Stromal cell of bone marrow (primary cell): ENCODE data around the gene BRMS1L.
"Not testable (repeated sequence)": the region's sequence is repeated elsewhere in the genome, so short reads cannot be mapped to it uniquely, and the experiment has no call there.

ENCODE experiments used
- DNase-seq: peaks from one replicate; pipeline ENCODE4 v3.0.0-alpha.2; 2012; ENCODE audit warnings: low read depth

Gene BRMS1L, protein sequence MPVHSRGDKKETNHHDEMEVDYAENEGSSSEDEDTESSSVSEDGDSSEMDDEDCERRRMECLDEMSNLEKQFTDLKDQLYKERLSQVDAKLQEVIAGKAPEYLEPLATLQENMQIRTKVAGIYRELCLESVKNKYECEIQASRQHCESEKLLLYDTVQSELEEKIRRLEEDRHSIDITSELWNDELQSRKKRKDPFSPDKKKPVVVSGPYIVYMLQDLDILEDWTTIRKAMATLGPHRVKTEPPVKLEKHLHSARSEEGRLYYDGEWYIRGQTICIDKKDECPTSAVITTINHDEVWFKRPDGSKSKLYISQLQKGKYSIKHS

DNA sequence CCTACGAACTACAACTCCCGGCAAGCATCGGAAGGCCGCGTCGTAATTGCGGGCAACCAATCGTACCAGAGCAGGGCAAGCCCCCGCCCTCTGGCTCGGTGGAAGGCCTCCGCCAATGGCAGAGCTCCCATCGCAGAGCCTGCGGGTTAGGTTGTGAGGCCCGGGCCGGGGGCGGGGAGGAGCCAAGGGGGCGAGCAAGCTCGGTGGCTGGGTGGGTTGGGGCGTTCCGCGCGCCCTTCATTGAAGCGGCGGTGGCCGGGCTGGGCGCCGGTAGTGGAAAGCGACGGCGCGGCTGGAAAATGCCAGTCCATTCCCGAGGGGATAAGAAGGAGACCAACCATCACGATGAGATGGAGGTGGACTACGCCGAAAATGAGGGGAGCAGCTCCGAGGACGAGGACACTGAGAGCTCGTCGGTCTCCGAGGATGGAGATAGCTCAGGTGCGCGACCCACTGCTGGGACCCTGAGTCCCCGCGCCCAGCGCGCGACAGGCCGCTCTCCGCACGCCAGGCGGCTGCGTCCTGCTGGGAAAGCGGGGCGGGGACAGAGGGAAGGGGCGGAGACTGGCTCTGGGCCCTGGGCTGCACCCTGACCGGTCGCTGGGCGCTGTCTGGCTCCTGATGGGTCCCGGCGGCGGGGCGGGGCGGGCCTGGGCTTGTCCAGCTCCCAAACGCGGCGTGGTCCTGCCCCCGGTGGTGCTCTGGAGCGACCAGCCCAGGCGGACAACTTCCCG, at the start of gene BRMS1L:
TSS of gene BRMS1L (plus strand) at position 121 of the 734 bp plus-strand sequence. CDS start at position 300, 179 bp downstream.
- DNase-seq: peak; percentile 98

DNA sequence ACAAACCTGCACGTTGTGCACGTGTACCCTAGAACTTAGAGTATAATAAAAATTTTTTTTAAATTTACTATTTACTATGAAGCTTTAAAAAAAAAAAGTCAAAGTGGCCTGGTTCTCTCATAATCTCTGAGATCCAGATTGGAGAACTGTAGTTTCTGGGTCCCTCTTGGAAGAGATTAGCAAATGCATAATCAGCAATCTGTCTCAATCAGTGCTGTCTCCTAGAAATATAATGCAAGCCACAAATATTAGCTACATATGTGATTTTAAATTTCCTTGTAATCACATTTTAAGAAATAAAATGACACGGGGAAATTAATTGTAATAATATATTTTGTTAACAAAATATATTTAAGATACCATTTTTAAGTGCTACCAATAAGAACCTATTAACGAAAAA, 49.3 kb upstream of the BRMS1L start:
- DNase-seq: no peak

DNA sequence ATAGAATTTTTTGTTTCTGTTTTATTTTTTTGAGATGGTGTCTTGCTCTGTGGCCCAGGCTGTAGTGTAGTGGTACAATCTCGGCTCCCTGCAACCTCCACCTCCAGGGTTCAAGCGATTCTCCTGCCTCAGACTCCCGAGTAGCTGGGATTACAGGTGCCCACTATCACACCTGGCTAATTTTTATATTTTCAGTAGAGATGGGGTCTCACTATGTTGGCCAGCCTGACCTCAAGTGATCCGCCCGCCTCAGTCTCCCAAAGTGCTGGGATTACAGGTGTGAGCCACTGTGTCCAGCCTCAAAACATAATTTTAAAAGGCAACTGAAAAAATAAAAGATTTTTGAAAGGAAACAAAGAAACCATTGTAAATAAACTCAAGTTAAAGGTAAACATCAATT, 48.6 kb upstream of the BRMS1L start:
- not testable (repeated sequence) for DNase-seq

DNA sequence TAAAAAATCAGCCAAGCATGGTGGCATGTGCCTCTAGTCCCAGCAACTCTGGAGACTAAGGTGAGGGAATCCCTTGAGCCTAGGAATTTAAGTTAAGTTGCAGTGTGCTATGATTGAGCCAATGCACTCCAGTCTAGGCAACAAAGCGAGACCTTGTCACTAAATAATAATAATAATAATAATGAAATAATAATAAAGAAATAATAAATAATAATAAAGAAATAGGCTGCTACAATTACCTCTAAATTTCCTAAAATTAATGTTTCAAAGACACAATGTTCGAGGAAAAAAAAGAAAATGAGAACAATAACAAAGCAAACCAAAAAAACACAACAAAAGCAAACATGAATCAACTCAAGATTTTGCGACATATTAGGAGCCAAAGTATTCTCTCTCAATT, 46.8 kb upstream of the BRMS1L start:
- no peak for DNase-seq

DNA sequence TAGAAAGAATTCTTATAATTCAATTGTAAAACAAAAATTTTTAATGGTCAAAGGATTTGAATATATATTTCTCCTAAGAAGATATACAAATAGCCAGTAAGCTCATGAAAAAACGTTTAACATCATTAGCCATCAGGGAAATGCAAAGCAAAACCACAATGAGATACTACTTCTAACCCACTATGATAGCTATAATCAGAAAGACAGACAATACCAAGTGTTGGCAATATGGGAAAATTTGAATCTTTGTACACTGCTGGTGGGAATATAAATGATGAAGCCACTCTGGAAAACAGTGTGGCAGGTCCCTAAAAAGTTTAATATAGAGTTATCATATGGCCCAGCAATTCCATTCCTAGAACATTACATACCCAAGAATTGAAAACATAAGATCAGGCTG, 42.4 kb upstream of the BRMS1L start:
- DNase-seq: no peak

DNA sequence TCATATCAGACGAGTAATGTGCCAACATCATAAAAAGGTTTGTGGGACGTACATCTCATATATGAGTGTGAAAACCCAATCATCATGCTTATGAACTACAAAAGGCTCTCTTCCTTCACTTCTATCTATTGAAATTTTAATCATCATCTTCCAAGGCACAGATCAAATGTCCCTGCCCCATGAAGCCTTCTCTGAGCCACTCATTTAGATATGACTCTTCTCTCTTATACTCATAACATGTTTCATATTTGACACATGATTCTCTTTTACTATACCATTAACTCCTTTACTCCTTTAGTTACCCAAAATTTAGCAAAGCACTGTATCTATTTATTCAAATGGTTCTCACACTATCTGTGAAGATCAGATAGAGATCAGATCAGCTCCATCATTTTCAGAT, 39.3 kb upstream of the BRMS1L start:
- no peak for DNase-seq

DNA sequence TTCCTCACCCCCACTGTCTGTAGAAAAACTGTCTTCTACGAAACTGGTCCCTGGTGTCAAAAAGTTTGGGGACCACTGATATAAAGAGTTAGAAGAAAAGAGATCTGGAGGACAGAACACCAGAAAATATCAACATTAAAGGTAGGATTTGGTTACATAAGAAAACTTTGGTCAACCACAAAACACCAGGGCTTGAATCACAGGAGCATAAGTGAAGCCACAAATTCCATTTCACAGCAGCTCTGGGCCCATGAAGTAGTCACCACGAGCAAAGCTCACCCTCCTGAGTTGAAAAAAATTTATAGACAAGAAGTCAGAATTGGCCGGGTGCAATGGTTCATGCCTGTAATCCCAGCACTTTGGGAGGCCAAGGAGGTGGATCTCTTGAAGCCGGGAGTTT, 36.5 kb upstream of the BRMS1L start:
- DNase-seq: peak; percentile 10

DNA sequence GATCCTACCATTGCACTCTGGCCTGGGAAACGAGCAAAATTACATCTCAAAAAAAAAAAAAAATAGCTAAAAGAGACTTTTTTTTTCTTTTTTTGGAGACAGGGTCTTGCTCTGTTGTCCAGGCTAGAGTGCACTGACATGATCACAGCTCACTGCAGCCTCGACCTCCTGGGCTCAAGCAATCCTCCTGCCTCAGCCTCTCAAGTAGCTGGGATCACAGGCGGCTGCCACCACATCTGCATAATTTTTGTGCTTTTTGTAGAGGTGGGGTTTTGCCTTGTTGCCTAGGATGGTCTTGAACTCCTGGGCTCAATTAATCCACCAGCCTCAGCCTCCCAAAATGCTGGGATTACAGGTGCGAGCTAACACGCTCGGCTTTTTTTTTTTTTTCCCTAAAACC, 28.3 kb upstream of the BRMS1L start:
- no peak for DNase-seq

DNA sequence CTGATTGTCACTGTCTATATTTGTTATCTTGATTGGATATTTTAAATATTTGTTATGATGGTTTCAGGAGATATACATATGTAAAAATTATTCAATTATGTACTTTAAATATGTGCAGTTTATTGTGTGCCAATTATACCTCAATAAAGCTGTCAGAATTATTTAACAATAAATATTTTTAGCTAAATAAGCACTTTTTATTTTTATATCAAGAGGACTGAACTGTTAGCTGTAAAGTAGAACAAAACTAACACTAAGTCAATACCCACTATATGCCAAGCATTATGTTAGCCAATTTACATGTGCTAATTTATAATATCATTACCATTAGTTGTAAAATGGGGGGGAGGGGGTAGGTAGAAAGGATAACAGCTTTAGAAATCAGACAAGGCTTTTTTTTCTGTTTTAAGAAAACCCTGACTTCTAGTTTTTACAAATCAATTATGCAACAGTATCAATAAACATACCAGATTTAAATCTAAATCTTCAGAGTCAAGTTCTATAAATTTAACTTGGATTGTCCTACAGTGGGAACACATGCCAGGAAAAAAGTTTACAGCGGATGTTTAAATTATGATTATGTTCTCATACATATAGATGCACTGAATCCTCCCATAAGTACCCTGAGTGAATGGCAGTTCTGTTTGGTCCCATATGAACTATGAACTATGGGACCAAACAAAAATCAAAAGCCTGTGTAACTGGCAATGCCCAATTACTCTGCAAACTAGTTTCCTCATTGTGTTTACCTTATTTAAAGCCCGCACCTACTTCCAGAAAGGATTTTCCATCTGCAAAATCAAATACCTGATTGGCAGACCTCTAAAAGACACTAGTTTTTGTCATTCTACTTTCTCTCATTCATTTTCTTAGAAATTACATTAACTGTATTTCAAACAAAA, 19.9 kb upstream of the BRMS1L start:
- no peak for DNase-seq

DNA sequence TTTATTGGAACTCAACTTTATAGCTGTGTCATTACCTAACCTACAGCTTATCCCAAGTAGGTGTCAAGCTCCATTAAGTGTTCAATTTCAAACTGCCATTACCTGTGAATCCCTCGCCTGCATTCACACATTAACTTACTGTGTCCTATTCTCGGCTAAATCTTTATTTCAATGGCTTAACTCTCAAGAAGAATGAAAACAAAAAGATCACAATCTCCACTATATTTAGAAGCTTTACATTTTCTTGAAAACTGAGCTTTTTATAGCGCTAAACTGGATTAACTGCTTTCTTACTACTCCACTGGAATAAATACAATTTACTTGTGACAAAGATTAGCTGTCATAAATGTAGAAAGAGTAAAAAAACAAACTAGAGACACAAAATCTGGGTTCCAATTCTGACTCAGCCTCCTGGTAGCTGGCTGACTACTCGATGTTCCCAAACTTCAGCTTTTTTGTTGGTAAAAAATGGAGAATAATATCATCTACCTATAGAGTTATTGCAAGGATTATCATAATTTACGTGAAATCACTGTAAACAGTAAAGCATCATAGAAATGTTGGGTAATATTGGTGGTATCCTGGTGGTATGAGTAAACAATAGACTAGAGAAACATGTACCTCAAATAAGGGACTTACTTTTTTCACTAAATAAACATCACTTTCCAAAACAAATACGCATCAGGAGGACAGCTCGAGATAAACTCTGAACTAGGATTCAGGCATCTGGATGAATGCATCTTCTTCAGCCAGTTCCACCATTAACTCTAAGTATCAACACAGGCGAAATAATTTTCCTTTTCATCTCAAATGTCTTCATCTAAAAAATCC, 18.8 kb upstream of the BRMS1L start:
- DNase-seq: no peak

DNA sequence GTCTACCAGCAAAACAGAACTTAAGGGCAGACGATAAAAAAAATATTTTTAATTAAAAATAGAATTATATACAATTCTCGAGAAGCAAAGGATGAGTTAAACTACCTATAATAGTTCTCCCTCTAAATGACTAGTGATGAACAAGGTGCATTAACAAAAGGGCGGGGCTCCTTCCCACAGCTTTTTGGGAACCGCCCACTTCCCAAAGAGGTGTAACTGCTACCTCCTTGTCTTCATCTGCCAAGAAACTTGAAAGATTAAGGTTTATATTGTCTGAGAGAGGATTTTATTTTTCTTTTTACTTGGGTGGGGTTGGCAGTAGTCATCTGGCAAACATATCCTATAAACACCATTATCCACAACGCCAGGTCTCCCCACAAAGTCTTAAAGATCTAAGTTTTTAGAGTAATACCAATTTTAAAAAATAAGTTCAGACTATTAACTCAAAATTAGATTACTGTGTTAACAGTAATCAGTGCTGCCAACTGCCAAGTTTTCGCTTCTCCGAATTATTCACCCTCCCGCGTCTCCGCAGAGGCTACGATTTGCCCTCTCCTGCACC, 18.0 kb upstream of the BRMS1L start:
- no peak for DNase-seq

DNA sequence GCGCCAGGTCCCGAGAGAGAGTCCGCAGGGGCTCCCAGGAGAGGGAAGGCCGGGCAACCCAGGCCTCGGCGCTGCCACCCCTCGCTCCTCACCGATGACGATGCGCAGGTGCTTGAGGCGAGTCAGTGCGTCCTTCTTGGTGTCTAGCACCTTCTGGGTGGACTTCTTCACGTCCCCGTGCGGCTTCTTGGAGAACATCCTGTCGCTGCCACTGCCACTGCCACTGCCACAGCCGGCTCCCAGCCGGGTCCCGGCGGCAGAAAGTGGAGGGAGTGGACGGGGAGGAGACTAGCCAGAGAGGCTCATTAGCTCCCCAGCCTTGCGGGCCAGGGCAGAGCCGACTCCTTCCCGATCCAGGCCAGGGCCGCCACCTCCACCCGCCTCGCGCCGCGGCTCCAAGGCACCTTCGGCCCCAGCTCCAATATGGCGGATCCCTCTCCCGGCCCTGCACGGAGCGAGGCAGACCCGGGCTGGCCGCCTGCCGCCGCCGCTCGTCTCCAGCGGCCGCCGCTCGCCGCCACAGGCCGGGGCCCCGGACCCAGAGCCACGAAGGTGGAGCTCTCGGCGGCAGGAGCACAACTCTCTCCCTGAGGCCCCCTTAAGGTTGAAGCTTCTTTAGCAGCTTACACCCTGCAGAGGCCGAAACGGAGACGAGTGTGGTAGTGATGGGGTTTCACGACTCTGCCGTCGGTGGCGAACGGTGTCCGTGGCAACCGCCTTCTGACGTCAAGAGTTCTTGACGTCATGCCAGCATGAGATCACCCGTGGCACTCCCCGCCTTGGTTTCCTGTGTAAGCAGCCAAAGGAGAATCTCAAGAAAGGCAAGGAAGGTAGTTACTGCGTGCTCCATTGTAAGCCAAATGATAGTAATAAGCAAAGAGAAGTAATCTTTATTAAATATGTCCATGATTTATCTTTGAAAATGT, 17.2 kb upstream of the BRMS1L start, which contains the start of gene RALGAPA1:
TSS of gene RALGAPA1 (minus strand) at position 658 of the 926 bp plus-strand sequence. CDS start at position 198, 460 bp downstream.
- peak; percentile 98 for DNase-seq

DNA sequence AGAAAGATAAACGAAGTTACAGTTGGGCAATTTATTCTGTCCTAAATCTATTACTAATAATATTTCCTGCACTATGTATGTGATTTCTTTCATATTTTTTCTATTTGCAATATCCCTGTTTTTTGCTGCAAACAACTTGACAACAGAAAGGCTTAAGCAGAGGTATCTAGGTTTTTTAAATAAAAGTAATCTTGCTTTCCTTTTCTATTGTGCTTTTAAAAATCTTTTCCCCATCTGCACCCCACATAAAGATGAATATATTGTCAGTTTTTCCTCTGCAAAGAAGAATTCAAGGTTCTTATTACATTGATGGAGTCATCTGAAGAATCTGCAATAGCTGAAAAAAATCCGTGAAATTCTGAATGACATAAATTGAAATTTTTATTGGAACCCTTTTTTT, 16.5 kb upstream of the BRMS1L start:
- no peak for DNase-seq

DNA sequence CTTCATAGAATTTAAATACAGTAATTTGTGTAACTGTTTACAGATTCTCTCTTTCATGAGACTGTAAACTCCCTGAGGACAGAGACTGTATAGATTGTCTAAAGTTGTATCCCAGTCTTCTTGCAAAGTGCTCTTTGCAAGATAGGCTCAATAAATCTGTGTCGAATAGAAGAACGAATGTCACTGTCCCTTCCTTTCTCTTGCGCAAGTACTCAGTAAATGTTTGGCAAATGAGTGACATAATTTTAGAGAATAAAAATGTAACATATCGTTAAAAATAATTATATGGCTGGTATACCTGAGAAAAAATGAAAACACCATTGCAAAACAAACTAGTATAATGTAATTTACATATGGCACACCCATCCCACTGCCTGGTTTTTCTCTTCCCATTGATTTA, 15.2 kb upstream of the BRMS1L start:
- DNase-seq: no peak

DNA sequence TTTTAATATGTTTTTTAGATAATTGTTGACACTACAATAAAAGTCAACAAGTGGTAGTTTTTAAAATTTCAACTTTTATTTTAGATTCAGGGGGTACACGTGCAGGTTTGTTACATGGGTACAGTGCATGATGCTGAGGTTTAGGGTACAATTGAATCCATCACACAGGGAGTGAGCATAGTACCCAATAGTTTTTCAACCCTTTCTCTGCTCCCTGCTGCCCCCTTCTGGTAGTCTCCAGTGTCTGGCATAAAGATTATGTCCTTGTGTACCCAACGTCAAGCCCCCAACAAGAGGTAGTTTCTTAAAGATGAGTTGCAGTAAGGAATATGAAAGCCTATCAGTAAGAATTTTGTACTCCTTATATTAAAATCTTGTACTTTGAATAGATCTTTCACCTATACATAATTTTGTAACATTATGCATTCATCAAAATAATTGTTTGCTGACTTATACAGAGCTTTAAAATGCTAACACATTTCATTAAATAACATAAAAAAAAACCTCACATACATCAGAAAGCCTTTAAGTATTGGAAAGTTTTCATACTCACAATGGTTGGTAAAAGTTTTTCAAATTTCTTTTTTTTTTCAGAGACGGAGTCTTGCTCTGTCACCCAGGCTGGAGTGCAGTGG, 11.7 kb upstream of the BRMS1L start:
- peak; percentile 22 for DNase-seq

DNA sequence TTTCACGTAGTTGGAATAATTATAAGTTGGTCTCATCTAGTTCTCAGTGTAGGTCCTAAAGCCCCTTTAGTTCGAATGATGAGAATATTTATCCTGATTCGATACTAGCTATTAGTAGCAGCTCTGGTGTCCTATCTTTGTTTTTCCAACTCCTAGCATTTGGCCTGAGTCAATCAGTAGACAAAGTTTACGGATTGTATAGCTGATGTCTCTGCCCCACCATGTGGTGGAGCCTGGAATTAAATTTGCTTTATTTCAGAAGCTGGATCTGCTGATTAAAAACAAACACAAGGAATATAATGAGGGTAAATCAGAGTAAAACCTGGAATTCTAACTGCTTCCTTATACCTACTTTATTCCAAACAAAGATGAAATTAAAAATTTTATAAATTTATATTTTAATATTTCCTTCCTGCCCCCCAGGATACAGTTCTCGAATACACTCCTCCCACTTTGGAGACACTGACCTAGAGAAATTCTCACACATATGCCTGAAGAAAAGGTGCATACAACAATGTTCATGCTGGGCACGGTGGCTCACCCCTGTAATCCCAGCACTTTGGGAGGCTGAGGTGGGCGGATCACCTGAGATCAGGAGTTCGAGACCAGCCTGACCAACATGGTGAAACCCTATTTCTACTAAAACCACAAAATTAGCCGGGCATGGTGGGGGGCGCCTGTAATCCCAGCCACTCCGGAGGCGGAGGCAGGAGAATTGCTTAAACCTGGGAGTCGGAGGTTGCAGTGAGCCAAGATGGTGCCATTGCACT, 7.6 kb upstream of the BRMS1L start:
- DNase-seq: peak; percentile 27

DNA sequence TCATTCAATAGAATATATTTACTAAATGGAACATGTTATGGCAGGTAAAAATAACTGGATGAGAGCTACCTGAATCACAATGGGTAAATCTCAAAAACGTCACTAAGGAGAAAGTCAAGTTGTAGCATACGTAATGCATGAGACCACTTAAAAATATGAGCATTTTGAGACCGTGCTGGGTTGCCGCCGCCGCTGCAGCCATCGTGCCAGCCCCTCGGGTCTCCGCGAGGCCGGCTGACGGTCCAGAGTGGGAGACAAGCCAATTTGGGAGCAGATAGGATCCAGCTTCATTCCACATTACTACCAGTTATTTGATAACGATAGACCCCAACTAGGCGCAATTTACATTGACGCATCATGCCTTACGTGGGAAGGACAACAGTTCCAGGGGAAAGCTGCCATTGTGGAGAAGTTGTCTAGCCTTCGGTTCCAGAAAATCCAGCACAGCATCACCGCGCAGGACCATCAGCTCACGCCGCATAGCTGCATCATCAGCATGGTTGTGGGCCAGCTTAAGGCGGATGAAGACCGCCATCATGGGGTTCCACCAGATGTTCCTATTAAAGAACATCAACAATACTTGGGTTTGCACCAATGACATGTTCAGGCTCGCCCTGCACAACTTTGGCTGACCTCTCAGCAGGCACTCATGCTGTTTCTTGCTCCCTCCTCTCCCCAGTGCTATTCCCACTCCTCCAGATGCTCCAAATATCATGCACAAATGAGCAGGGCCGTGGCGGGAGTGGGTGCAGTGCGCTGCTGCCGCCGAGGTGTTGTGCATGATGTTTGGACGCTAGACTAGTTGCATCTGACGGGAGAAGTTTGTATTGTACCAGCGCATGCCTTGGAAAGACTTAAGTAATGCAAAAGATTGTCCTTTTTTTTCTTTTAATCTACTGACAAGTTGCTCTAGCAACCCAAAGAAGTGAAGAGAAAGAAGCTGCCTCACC, 6.3 kb upstream of the BRMS1L start:
- no peak for DNase-seq
